HG03469 (cell line): ENCODE data around the gene CMTM5.
"Not testable (repeated sequence)": the region's sequence is repeated elsewhere in the genome, so short reads cannot be mapped to it uniquely, and the experiment has no call there.

Experiments
- ATAC-seq: cut with Tn5 transposase; IDR thresholded peaks from one replicate; pipeline ENCODE4 v1.9.1; 2021; ENCODE audit warnings: mild to moderate bottlenecking, moderate library complexity, moderate number of reproducible peaks; ENCODE audit not compliant: unreplicated experiment

CMTM5 gene

GRCh38 chr14:23411563-23412525 is 35.0 kb downstream of the CMTM5 start:
- ATAC-seq, result no peak

- ATAC-seq, result no peak
These were observed 36.8 kb downstream of the CMTM5 start for GRCh38 chr14:23413681-23414080.

DNA sequence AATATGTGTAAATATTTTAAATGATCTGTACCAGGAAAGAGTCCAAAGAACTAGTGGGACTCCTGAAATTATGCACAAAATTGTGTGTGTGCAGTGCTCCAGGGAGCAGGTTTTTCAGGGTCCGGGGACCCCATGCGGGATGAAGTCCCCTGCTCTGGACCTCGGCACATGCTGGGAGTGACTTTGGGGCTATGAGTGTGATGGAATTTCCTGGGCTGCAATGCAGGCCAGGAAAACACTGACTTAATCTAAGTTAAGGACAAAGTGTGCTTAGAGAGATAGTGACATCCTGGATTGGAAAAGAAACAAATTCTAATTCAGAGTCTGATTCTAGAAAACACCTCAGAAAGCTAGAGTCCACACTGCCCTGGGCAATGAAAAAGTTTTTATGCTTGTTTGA is 37.4 kb downstream of the CMTM5 start:
- no peak for ATAC-seq

DNA sequence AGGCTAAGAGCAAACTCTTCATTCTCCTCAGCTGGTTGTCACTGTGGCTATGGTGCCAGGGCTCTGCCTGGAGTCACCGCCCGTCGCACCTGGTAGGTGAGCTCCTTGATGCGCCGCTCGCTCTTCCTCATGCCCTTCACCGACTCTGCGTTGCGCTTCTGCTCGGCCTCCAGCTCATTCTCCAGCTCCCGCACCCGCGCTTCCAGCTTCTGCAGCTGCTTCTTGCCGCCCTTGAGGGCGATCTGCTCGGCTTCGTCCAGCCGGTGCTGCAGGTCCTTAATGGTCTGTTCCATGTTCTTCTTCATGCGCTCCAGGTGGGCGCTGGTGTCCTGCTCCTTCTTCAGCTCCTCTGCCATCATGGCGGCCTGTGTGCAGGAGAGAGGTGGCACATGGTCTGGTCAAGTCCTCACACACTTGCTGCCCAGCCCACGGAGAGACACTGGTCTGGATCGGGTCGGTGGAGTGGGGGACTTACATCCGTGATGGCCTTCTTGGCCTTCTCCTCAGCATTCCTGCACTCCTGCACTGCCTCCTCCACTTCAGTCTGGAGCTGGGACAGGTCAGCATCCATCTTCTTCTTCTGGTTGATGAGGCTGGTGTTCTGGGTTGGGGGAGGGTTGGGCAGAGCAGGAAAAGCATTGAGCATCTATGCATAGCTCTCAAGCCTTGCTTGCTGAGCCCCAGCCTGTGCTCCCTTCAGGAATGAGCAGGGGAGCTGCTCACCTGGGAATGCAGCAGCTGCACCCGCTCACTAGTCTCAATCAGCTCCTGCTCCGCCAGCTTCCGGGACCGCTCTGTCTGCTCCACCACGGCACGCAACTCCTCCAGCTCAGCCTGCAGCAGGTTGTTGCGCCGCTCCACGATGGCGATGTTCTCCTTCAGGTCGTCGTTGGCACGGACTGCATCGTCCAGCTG is 38.3 kb downstream of the CMTM5 start:
- no peak for ATAC-seq

DNA sequence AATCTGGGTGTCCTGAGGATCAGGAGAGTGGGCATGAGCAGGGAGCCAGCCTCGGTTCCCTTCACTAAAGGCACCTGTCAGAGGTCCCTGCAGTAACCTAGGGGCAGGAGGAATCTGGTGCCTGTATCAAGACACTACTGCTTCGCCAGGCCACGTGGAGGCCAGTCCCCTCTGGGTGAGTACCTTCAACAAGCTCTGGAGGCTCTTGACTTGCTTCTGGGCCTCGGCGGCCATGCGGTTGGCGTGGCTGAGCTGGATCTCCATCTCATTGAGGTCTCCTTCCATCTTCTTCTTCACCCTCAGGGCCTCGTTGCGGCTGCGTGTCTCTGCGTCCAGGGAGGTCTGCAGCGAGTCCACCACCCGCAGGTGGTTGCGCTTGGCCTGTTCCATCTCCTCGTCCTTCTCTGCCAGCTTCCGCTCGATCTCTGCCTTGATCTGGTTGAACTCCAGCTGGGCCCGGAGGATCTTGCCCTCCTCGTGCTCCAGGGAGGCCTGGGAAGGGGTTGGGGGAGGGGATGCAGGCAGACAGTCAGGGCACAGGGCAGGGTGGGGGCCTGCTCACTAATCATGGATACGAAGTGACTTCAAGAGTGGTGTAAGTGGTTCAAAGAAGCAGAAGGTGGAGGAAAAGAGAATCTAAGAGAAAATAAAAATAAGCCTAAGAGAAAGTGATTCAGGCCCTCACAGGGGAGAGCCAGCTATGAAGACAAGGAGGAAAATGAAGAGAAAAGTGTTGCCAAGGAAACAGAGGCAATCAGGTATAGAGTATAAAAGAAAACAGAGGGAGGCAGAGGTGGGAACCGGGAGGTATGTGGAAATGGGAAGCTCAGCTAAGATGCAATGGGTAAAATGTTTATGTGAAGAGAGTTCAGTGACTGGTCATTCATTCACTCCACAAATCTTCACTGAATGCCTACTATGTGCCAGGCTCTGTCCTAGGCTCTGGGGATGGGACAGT is 39.3 kb downstream of the CMTM5 start:
- ATAC-seq, result no peak

GRCh38 chr14:23416801-23417200 is 40.0 kb downstream of the CMTM5 start:
- ATAC-seq, result no peak

GRCh38 chr14:23417269-23417668 is 40.4 kb downstream of the CMTM5 start:
- ATAC-seq, result not testable (repeated sequence)

- ATAC-seq, result no peak
These were observed 41.2 kb downstream of the CMTM5 start for GRCh38 chr14:23418021-23418420.

DNA sequence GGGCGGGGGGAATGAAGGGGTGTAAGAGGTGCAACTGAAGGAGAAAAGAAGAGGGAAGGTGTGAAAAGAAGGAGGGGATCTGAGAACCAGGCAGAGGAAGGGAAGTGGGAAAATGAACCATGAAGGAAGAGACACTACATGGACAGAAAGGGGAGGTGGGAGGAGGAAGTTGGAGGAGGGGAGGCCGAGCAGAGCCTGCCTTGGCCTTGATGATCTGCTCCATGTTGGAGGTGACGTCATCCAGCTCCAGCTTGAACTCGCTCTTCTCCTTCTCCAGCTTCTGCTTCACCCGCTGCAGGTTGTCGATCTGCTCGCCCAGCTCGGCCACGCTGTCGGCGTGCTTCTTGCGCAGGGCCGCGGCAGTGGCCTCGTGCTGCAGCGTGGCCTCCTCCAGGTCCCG is 42.8 kb downstream of the CMTM5 start:
- ATAC-seq, result not testable (repeated sequence)

- no peak for ATAC-seq
These were observed 44.7 kb downstream of the CMTM5 start for GRCh38 chr14:23421594-23421993.

DNA sequence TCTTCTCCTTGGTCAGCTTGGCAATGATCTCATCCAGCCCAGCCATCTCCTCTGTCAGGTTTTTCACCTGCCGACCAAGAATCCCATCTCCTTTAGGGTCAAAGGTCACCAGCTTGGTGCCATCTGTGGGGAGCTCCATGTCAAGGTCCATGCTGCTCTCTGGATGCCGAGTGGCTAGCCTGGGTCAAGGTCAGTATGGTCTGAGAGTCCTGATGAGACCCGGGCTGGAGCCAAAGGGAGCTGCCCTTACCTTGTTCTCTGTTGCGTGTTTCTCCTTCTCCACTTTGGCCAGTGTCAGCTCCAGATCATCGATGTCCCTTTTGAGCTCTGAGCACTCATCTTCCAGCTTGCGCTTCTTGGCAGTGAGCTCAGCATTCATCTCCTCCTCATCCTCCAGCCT is 46.8 kb downstream of the CMTM5 start:
- ATAC-seq, result no peak

GRCh38 chr14:23425169-23425568 is 48.3 kb downstream of the CMTM5 start:
- ATAC-seq, result no peak

DNA sequence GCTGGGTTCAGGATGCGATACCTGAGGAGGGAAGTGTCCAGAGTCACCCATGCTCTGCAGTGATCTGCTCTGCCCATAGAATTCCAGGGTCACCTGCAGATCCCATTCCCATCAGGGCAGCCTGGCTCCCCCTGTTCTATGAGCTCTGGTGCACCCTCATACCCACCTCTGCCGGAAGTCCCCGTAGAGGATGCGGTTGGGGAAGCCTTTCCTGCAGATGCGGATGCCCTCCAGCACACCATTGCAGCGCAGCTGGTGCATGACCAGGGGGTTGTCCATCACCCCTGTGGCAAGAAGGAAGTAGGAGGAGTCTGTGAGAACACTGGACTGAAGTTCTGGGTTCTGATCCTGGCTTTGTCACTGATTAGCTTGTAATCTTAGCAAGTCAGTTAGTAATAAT is 49.0 kb downstream of the CMTM5 start:
- ATAC-seq, result not testable (repeated sequence)

- ATAC-seq, result no peak
These were observed 52.0 kb downstream of the CMTM5 start for GRCh38 chr14:23428686-23429495.
